Stomach smooth muscle (tissue), 2 donors: ENCODE results near the gene TEX26.

ENCODE experiments used
- H3K27ac ChIP-seq: one replicate; pipeline ENCODE4 v1.7.0; 2013; ENCODE audit warnings: mild to moderate bottlenecking, low read length, inconsistent platforms
- H3K27me3 ChIP-seq, 2 donors: one replicate each; pipeline ENCODE4 v1.7.0; 2013; ENCODE audit warnings: low read length in 2 of 2; ENCODE audit not compliant: insufficient read depth in 2 of 2, control insufficient read depth in 1 of 2
- H3K36me3 ChIP-seq, 2 donors: one replicate each; pipeline ENCODE4 v1.7.0; 2013; ENCODE audit warnings: low read length in 2 of 2; ENCODE audit not compliant: control insufficient read depth in 2 of 2, insufficient read depth in 2 of 2
- H3K4me1 ChIP-seq: one replicate; pipeline ENCODE4 v1.7.0; 2013; ENCODE audit warnings: low read length; ENCODE audit not compliant: control insufficient read depth, insufficient read depth
- H3K4me3 ChIP-seq, 2 donors: one replicate each; pipeline ENCODE4 v1.7.0; 2013; ENCODE audit warnings: low read length in 2 of 2
- H3K9ac ChIP-seq, 2 donors: one replicate each; pipeline ENCODE4 v1.7.0; 2013; ENCODE audit warnings: low read length in 2 of 2, mild to moderate bottlenecking in 1 of 2
- H3K9me3 ChIP-seq, 2 donors: one replicate each; pipeline ENCODE4 v1.7.0; 2013; ENCODE audit warnings: low read length in 2 of 2; ENCODE audit not compliant: control insufficient read depth in 2 of 2
- donor health status: healthy.
- donor health status: Pancreatic carcinoma.

Gene TEX26

DNA sequence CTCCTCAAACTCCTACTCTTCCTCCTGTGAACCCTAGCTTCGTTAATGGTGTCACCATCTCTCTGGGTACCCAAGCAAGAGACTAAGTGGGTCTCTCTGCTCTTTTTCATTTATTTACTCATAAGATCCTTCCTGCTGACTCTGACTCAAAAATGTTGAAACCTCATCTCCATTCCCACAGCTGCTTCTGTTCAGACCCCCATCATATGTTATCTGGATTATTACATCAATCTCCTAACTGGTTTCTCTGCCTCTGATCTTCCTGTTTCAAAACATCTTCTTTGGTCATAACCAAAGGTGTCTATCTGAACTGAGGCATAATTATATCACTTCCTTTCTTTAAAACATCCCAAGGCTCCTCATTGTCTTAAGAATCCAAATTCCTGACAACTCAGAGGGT, 28.4 kb upstream of the TEX26 start:
- Histone ChIP-seq H3K9ac (no peak overlapping the region), H3K4me1 (peaks cover 19% of the 10 kb centered on the region), H3K9me3 (no peaks in the 10 kb centered on the region), H3K27me3 (peaks cover 15 to 36% of the 10 kb centered on the region in 2 donors), H3K36me3 (no peaks in the 10 kb centered on the region), H3K4me3 (no peak overlapping the region), H3K27ac (no peak overlapping the region)

DNA sequence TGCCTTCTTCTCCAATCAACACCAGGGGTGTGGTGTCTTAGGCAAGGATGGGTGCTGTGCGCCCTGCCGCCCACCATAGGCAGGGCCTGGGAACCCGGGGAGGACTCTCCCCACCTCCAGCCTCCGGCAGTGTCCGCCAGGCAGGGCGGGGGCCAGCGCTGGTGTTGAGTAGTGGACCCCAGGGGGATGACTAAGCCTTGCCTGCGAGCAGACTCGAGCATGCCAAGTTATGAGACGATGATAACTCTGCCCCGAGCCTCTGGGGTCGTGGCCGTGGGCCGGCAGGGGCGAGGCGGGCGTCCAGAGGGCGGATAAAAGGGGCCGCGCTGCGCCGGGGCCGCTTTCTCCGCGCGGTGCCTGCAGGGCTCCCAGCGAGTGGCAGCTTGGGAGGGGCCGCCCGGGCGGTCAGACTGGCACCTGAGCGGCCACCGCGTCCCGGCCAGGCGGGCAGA, 26.5 kb upstream of the TEX26 start, which contains the start of gene MEDAG:
TSS of gene MEDAG (plus strand) at position 340 of the 452 bp plus-strand sequence. CDS start 245 bp downstream, outside the sequence.
- Histone ChIP-seq H3K4me3 (peak within 1 kb of the TSS in 1 of 2 donors; percentile 64), H3K27me3 (peaks cover 15 to 36% of the 10 kb centered on the region in 2 donors), H3K36me3 (no peaks in the 10 kb centered on the region), H3K9ac (no peak within 1 kb of the TSS), H3K27ac (no peak within 1 kb of the TSS), H3K9me3 (no peaks in the 10 kb centered on the region), H3K4me1 (peaks cover 19% of the 10 kb centered on the region)

DNA sequence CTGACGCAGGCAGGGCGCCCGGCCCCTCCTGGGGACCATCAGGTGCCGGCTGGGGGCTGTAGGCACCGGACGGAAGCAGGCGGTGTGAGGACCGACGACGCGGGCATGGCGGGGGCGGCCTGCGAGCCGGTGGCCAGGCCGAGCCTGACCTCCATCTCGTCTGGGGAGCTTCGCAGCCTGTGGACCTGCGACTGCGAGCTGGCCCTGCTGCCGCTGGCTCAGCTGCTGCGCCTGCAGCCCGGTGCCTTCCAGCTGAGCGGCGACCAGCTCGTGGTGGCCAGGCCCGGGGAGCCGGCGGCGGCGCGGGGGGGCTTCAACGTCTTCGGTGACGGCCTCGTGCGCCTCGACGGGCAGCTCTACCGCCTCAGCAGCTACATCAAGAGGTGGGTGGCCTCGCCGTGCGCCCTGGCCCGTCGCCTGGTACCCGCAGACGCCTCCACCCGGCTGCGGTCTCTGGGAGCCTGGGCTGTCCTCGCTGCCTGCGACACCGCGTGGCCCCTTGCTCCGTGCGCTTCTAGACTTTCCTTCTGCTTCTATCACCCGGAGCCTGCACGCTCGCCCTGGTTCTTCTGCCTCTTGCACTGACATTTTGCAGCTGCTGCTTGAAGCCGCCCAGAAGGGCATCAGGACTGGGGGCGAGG, 25.9 kb upstream of the TEX26 start:
- H3K4me3 ChIP-seq: peak overlapping the region in 1 of 2 donors; percentile 64

DNA sequence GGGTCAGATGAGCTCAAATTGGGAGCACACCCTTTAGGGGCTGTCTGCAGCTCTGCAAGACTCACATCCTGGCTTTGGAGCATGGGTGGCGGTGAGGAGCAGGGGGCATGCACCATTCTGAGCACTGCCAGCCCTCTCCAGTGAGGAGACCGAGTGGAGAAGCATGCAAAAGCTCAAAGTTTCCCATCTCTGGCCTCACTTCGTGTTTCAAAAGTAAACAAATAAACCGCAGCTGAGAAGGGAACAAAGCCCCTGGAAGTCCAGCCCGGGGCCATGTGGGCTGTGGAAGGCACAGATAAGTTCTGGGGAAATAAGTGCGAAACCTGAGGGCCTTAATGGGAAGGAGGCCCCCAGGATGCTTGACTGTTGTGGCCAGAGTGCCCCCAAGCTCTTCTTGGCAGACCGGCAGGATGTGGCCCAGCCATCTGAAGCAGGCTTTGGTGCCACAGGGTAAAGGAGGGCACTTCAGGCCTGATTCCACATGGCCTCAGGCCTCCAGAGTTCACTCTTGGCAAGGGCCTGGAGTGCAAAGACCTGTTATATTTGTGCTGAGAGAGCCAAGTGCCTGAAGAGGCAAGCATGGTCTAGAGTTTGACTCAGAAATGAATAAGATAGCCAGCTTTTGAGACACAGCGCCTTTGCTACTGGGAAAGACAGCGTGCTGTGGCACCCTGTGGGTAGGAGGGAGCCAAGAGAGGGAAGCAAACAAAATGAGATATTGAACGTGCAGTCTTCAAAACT, 25.2 kb upstream of the TEX26 start:
- H3K9me3 ChIP-seq: no peaks in the 10 kb centered on the region
- H3K9ac ChIP-seq: no peak overlapping the region
- peaks cover 19% of the 10 kb centered on the region for H3K4me1 ChIP-seq
- H3K4me3 ChIP-seq: peak overlapping the region in 1 of 2 donors; percentile 64
- no peak overlapping the region for H3K27ac ChIP-seq
- no peaks in the 10 kb centered on the region for H3K36me3 ChIP-seq
- peaks cover 17 to 38% of the 10 kb centered on the region in 2 donors for H3K27me3 ChIP-seq

More for the DNA sequence above, 25.9 kb upstream of the TEX26 start:
- Histone ChIP-seq H3K27me3 (peaks cover 17 to 36% of the 10 kb centered on the region in 2 donors), H3K4me1 (peaks cover 19% of the 10 kb centered on the region), H3K36me3 (no peaks in the 10 kb centered on the region), H3K9me3 (no peaks in the 10 kb centered on the region), H3K9ac (no peak overlapping the region), H3K27ac (no peak overlapping the region)

DNA sequence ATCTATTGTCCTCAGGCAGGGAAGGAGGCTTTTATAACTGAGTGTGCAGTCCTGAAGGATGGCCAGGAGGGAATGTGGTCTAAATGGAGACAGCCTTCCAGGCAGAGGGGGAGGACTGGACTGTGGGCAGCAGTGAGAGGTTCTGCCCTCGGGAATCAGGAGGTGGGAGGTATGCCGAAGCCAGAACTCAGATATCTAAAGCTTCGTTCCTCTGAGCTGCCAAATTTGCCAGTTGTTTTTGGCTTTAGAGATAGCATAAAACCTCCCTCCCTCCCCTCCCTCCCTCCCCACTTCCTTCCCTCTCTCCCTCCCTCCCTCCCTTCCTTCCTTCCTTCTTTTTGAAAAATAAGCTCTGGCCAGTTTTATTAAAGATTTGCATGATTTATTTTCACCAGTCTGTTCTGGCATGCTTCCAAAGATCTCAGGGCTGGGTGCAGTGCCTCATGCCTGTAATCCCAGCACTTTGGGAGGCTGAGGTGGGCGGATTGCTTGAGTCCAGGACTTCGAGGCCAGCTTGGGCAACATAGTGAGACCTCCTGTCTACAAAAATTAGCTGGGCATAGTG, 24.0 kb upstream of the TEX26 start:
- peaks cover 19% of the 10 kb centered on the region for H3K4me1 ChIP-seq
- no peak overlapping the region for H3K27ac ChIP-seq
- no peaks in the 10 kb centered on the region for H3K9me3 ChIP-seq
- H3K9ac ChIP-seq: no peak overlapping the region
- no peak overlapping the region for H3K4me3 ChIP-seq
- H3K27me3 ChIP-seq: peaks cover 17 to 38% of the 10 kb centered on the region in 2 donors
- no peaks in the 10 kb centered on the region for H3K36me3 ChIP-seq

DNA sequence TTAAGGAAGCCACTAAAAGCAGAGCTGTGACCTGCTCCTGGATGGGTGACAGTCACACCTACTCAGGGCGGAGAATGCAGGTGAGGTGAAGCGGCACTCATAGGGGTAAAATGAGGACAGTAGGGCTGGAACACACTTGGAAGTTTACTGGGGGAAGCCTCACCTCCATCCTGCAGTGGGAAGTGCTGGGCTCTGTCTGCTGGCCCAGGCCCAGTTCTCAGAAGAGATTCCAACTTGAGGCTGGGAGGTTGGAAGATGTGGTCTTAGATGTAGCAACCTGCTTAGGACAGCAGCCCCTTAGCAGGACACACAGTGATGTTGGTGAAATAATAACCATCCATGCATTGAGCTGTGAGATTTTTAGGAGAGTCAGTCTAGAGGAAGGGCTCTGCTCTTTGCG, 21.8 kb upstream of the TEX26 start:
- Histone ChIP-seq H3K27me3 (peaks cover 5 to 25% of the 10 kb centered on the region in 2 donors), H3K9ac (no peak overlapping the region), H3K9me3 (no peaks in the 10 kb centered on the region), H3K4me1 (peaks cover 16% of the 10 kb centered on the region), H3K4me3 (no peak overlapping the region), H3K36me3 (no peaks in the 10 kb centered on the region), H3K27ac (no peak overlapping the region)

DNA sequence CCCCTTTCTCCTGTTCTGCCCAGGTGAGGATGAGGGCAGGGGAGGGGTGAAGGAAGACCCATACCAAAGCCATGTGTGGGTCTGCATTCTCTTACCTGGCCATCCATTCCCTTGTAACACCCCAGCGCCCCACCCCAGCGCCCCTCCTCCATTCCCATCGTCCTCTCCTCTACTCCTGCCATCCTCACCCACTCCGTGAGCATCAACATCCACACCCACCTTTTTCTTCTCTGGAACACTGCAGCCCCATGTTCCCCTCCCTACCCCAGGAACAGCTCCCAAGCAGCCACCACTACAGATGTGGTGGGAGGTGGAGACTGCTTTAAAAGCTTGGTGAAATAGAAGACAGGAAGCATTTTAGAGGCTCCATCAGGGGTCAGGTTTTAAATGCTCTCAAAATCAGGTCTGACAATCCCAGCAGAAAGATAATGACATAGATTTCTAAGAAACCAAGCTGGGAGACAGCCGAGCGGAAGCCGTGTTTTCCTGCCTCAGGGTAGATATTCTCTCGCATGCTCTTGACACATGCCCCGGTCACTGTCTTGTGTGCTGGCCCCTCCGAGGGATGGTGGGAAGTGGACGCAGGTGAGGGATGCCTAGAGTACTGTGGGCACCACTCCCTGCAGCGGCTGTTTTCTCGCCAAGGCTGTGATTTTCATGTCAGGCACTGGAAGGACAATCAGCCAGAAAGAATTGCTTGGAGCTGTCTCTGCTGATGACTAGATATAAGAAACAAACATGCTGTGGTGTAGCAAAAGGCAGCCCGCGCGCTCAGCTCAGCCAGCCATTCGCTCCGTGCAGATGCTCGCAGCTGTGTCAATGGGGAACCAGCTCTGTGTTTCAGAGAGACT, 16.5 kb upstream of the TEX26 start:
- H3K9me3 ChIP-seq: no peaks in the 10 kb centered on the region
- no peak overlapping the region for H3K27ac ChIP-seq
- H3K4me3 ChIP-seq: no peak overlapping the region
- H3K27me3 ChIP-seq: peaks cover 2% of the 10 kb centered on the region in 2 donors
- H3K9ac ChIP-seq: no peak overlapping the region
- no peaks in the 10 kb centered on the region for H3K4me1 ChIP-seq
- no peaks in the 10 kb centered on the region for H3K36me3 ChIP-seq

DNA sequence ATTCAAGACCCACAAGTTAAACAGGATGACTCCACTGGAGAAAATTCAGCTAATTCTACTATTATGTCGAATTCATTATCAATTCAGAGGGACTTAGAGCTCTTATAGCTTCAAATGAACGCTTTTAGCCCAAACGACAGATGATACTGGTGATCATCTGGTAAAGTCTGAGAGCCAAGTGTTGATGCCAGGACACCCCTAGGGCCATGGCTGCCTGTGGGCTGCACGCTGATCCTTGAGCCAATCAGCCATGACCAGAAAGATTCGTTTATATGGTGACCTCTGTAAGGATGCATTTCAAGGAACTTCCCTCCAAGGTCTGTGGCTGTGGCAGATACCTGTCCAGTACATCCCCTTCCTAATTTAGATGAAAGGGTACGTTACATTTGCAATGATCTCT, 15.5 kb upstream of the TEX26 start:
- no peak overlapping the region for H3K27ac ChIP-seq

DNA sequence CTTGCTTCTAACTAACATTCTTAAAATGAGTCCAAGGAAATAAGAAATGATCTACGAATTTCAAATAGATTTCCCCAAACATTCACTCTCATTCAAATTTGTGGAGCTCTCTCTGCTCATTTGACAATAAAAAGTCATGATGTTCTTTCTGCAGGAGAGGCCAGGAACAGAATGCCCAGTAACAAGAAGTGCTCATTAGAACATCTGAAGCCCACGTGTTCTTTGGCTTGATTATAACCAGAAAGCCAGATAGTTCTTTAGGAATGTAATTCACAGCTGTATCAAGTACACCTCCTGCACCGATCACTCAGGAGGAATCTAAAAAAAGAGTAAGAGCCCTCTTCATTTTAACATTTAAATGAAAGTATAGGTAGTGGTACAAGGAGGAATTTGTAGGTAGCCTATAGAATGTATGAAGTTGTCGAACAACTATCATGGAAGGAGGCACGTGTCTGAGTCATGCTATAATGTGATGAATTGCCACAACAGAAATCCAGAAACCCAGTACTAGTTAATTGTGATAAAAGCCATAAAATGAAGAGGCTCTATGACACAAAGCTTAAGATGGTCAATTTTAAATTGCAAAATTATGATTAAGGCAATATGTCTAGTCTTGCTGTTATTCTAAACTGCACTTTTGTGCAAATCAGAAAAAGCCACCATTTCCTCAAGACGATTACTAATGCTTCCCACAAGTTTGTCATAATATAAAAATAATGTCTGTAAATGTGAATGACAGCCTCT, 13.6 kb upstream of the TEX26 start:
- H3K4me1 ChIP-seq: no peaks in the 10 kb centered on the region
- no peaks in the 10 kb centered on the region for H3K36me3 ChIP-seq
- H3K4me3 ChIP-seq: no peak overlapping the region
- H3K27ac ChIP-seq: no peak overlapping the region
- H3K9me3 ChIP-seq: no peaks in the 10 kb centered on the region
- H3K27me3 ChIP-seq: no peaks in the 10 kb centered on the region
- H3K9ac ChIP-seq: no peak overlapping the region

More for the DNA sequence above, 15.5 kb upstream of the TEX26 start:
- H3K27me3 ChIP-seq: no peaks in the 10 kb centered on the region
- H3K4me1 ChIP-seq: no peaks in the 10 kb centered on the region
- no peaks in the 10 kb centered on the region for H3K36me3 ChIP-seq
- no peaks in the 10 kb centered on the region for H3K9me3 ChIP-seq
- no peak overlapping the region for H3K9ac ChIP-seq
- no peak overlapping the region for H3K4me3 ChIP-seq
